ENCODE results near the gene UQCR11. TPM values are rescaled to one million over a fixed set of nuclear protein-coding genes. Genes with fewer than 3 reads are reported as not detected.

UQCR11 gene
- total RNA-seq, 2 donors from 2014 or later, result 12.2 to 52.4 TPM

DNA sequence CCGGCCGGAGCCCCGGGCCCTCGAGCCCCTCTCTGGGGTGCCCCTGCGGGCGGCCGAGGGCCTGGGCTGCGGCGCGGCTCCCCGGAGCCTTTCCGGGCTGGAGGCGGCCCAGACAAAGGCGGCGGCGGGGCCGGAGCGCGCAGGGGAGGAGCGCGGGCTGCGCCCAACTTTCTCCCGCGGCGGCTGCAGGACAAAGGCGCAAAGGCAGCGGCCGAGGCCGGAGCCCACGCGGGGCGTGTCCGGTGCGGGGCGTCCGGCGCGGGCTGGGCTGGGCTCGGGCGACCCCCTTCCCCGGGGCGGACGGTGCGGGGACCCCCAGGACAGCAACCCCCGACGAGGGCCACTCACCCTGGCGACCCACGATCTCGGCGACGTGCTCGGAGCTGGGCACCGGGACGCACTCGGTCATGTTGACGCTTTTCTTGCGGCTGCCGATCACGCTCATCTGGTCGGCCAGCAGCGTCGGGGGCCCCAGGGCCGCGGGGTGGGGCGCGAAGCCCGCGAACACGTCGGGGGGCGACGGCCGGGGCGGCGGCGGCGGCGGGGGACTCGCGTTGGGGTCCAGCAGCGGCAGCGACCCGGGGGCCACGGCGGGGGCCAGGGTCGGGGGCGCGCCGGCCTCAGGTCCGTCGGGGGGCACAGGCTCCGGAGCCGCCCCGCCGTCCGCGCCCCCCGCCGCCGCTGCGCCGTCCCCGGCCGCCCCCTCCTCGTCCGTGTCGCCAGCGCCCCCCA, 38.0 kb downstream of the UQCR11 start:
- intact Hi-C loops (cut with DNase I), result no loop called here
- no peaks in the 10 kb centered on the region for H3K9me3 ChIP-seq
- TF ChIP-seq, protein P1, sequence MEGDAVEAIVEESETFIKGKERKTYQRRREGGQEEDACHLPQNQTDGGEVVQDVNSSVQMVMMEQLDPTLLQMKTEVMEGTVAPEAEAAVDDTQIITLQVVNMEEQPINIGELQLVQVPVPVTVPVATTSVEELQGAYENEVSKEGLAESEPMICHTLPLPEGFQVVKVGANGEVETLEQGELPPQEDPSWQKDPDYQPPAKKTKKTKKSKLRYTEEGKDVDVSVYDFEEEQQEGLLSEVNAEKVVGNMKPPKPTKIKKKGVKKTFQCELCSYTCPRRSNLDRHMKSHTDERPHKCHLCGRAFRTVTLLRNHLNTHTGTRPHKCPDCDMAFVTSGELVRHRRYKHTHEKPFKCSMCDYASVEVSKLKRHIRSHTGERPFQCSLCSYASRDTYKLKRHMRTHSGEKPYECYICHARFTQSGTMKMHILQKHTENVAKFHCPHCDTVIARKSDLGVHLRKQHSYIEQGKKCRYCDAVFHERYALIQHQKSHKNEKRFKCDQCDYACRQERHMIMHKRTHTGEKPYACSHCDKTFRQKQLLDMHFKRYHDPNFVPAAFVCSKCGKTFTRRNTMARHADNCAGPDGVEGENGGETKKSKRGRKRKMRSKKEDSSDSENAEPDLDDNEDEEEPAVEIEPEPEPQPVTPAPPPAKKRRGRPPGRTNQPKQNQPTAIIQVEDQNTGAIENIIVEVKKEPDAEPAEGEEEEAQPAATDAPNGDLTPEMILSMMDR (IDR thresholded peaks at IDR 0.05), result no peak
- peak in 1 of 3 donors; percentile 6 for TF ChIP-seq POLR2A (IDR thresholded peaks at IDR 0.05)
- H3K27ac ChIP-seq, result peak overlapping the region; percentile 65 to 85 (median 76)
- WGBS, 2 donors, result 0 to 1% methylated on average over 3 to 44 of the region's 108 CpGs
- H3K4me3 ChIP-seq, result peak overlapping the region in 1 of 2 donors; percentile 52
- H3K4me1 ChIP-seq, result peaks cover 22% of the 10 kb centered on the region
- H3K27me3 ChIP-seq, result no peaks in the 10 kb centered on the region
- ATAC-seq (peak; percentile 50), DNase-seq (peak; percentile 24 to 51 (median 44))
- H3K36me3 ChIP-seq (replicated peaks in 1 of 2; ENCODE audit: insufficient read depth in 1 of 2, low read depth in 2 of 2), result no peaks in the 10 kb centered on the region

DNA sequence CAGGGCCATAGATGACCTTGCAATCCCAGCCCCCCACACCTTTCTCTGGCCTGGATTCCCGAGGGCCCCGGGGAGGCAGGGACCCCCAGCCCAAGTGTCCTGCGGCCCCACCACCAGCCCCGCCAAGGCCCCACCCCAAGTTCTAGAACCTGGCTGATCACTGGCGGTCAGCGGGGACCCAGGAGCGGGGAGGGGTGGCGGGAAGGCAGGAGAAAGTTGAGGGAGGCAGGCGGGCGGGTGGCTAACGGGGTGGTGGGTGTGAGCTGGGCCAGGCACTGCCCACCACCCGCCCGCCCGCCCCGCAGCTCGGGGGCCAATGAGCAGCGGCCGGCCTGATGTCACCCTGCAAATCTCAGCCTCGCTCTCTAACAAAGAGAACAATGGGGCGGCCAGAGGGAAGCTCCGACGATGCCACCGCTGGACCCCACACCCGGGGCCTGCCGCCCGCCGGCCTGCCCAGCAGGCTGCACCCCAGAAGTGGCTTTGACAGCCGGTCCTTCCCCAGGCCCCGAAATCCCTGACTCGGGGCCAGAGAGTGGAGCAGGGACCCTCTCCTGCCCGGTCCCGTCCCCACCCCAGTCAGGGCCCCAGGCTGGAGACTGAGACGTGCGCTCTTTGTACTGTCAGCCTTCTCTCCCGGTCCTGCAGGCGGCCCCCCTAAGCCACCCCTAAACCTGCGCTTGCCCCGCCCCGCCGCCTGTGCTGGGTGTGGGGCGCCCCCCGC, 38.7 kb downstream of the UQCR11 start:
- H3K4me1 ChIP-seq, result peaks cover 22% of the 10 kb centered on the region
- ATAC-seq (peak; percentile 68), DNase-seq (peak; percentile 51 to 68 (median 64))
- H3K4me3 ChIP-seq, result peak overlapping the region in 1 of 2 donors; percentile 52
- TF ChIP-seq, protein P1 (IDR thresholded peaks at IDR 0.05), result no peak
- peak; percentile 30 to 77 (median 72) for TF ChIP-seq POLR2A (IDR thresholded peaks at IDR 0.05)
- peak overlapping the region; percentile 65 to 85 (median 76) for H3K27ac ChIP-seq
- H3K36me3 ChIP-seq (replicated peaks in 1 of 2; ENCODE audit: insufficient read depth in 1 of 2, low read depth in 2 of 2), result no peaks in the 10 kb centered on the region
- H3K9me3 ChIP-seq, result no peaks in the 10 kb centered on the region
- WGBS, 2 donors, result 18 to 75% methylated on average over 5 to 33 of the region's 42 CpGs
- H3K27me3 ChIP-seq, result no peaks in the 10 kb centered on the region
- intact Hi-C loops (cut with DNase I), result no loop called here

DNA sequence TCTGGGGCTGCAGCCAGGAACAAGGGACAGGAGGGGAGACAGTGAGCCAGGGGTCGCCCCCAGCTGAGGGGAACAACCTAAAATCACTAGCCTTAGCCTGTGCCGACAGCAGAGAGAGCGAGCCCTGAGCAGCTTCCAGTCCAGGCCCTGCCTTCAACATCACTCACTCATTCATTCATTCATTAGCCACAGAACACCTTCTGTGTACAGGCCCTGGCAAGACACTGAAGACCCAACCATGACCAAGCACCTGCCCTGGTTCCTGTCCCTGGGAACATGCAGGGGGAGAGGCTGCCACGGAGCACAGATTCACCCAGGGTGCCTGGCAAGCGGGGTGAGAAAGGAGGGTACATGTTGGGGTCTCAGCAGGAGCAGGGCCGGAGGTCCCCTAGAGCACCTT, 42.0 kb downstream of the UQCR11 start:
- Histone ChIP-seq H3K27me3 (no peaks in the 10 kb centered on the region), H3K9me3 (no peaks in the 10 kb centered on the region), H3K4me3 (no peak overlapping the region), H3K4me1 (peaks cover 16% of the 10 kb centered on the region), H3K27ac (no peak overlapping the region), H3K36me3 (replicated peaks in 1 of 2; ENCODE audit: insufficient read depth in 1 of 2, low read depth in 2 of 2) (no peaks in the 10 kb centered on the region)
- ATAC-seq (no peak), DNase-seq (no peak)
- TF ChIP-seq, protein P1 (IDR thresholded peaks at IDR 0.05), result no peak
- no peak for TF ChIP-seq POLR2A (IDR thresholded peaks at IDR 0.05)
- 83 to 87% methylated on average over 6 of the region's 6 CpGs for WGBS, 2 donors
- intact Hi-C loops (cut with DNase I), result no loop called here

DNA sequence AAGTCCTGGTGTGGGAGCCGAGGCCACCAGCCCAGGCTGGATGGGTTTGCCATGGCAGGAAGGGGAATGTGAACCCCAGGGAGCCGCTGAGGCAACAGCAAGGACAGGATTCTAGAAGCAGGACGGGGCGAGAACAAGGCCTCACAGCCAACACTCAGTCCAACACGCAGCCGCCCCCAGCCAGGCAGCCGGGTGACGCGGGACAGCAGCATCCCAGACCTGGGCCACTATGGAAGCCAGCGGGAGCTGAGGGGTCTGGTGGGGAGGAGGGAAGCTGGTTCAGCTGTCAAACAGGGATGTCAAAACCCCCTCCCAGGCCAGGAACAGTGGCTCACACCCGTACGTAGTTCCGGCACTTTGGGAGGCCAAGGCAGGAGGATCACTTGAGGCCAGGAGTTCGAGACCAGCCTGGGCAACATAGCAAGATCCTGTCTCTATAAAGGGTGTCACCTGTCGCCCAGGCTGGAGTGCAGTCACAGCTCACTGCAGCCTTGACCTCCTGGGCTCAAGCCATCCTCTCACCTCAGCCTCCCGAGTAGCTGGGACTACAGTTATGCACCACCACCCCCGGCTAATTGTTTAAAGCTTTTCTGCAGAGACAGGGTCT, 43.9 kb downstream of the UQCR11 start:
- Histone ChIP-seq H3K27ac (no peak overlapping the region), H3K36me3 (replicated peaks in 1 of 2; ENCODE audit: insufficient read depth in 1 of 2, low read depth in 2 of 2) (no peaks in the 10 kb centered on the region), H3K4me3 (no peak overlapping the region), H3K9me3 (no peaks in the 10 kb centered on the region), H3K4me1 (peaks cover 8% of the 10 kb centered on the region), H3K27me3 (no peaks in the 10 kb centered on the region)
- no peak for DNase-seq
- intact Hi-C loops (cut with DNase I), result no loop called here
- TF ChIP-seq, protein P1 (IDR thresholded peaks at IDR 0.05), result no peak
- no peak for TF ChIP-seq POLR2A (IDR thresholded peaks at IDR 0.05)
- ATAC-seq, result no peak
- WGBS, 2 donors, result 86 to 95% methylated on average over 4 to 17 of the region's 17 CpGs

Measured in body of pancreas (tissue), 4 donors.